Osteoblast (primary cell): ENCODE measurements around the gene OSBPL2. TPM values are rescaled to one million over a fixed set of nuclear protein-coding genes. Genes with fewer than 3 reads are reported as not detected.

Experiments used
- DNase-seq: peaks from one replicate; pipeline ENCODE4 v3.0.0; 2011; ENCODE audit warnings: low spot score, mixed read lengths; ENCODE audit not compliant: insufficient read length; ENCODE audit errors: missing footprints
- H2AFZ ChIP-seq: 2 replicates; pipeline ENCODE4 v1.6.0; 2011; ENCODE audit warnings: mild to moderate bottlenecking, low read length
- H3K27ac ChIP-seq: 2 replicates; pipeline ENCODE4 v1.5.1; 2011; ENCODE audit warnings: mild to moderate bottlenecking, low read depth, low read length, moderate library complexity
- H3K27me3 ChIP-seq: 2 replicates; pipeline ENCODE4 v1.6.0; 2012; ENCODE audit warnings: mild to moderate bottlenecking, control low read depth, inconsistent platforms, low read length, moderate library complexity; ENCODE audit not compliant: insufficient read depth
- H3K36me3 ChIP-seq: 2 replicates; pipeline ENCODE4 v1.5.1; 2011; ENCODE audit warnings: mild to moderate bottlenecking, low read length, control low read depth, moderate library complexity; ENCODE audit not compliant: insufficient read depth
- H3K4me1 ChIP-seq: 2 replicates; pipeline ENCODE4 v1.5.1; 2011; ENCODE audit warnings: mild to moderate bottlenecking, low read length, control low read depth, moderate library complexity; ENCODE audit not compliant: insufficient read depth
- H3K4me2 ChIP-seq: 2 replicates; pipeline ENCODE4 v1.6.0; 2011; ENCODE audit warnings: mild to moderate bottlenecking, low read length; ENCODE audit not compliant: insufficient read depth
- H3K4me3 ChIP-seq: fragments of 200-600 bp; sonication (generic); 3 replicates; pipeline ENCODE4 v1.5.1; 2012; ENCODE audit warnings: mild to moderate bottlenecking, low read length, inconsistent platforms; ENCODE audit not compliant: insufficient read depth
- H3K79me2 ChIP-seq: 2 replicates; pipeline ENCODE4 v1.6.0; 2012; ENCODE audit warnings: mild to moderate bottlenecking, low read length, control low read depth, inconsistent platforms; ENCODE audit not compliant: insufficient read depth
- H3K9me3 ChIP-seq: 2 replicates; pipeline ENCODE4 v1.5.1; 2011; ENCODE audit warnings: low read depth, low read length, control low read depth
- H4K20me1 ChIP-seq: 2 replicates; pipeline ENCODE4 v1.6.0; 2012; ENCODE audit warnings: mild to moderate bottlenecking, low read length, control low read depth; ENCODE audit not compliant: insufficient read depth
- total RNA-seq: library from RNA; depleted of rRNA; stranded (reverse); fragments of >200 nt; gene quantifications from 2 replicates; pipeline ENCODE4 v1.2.3, GENCODE V29; 2012
- TF ChIP-seq, protein P1 (sequence below): IDR thresholded peaks from 2 replicates; pipeline ENCODE4 v1.5.1; 2011; ENCODE audit warnings: mild to moderate bottlenecking, low read depth, low read length, moderate library complexity; ENCODE audit errors: extremely low read depth

The OSBPL2 gene
- total RNA-seq, 1 donor: 35.8 TPM

DNA sequence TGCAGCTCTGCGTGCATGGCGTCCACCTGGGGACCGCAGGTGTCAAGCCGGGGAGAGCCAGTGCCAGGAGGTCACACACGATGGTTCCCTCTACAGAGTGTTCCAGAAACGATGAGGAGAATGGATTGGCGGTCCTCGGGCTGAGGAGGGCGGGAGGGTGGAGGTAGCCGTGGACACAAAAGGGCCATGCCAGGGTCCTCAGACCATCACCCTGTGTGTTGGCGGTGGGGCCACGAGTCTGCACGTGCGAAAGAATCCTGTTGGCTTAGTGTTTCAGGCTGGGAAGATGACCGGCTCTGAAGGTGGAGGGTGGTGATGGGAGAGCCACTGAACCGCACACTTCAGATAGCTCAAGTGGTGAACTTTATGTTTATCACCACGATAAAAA is 31.9 kb upstream of the OSBPL2 start:
- Histone ChIP-seq H3K36me3 (peaks cover 6% of the 10 kb centered on the region), H3K4me3 (no peak overlapping the region), H2AFZ (no peak overlapping the region), H3K27me3 (peaks cover 9% of the 10 kb centered on the region), H3K4me1 (peaks cover 21% of the 10 kb centered on the region), H3K4me2 (no peak overlapping the region), H3K9me3 (no peaks in the 10 kb centered on the region), H3K27ac (no peak overlapping the region), H4K20me1 (peaks cover 31% of the 10 kb centered on the region), H3K79me2 (no peaks in the 10 kb centered on the region)
- TF ChIP-seq, protein P1, sequence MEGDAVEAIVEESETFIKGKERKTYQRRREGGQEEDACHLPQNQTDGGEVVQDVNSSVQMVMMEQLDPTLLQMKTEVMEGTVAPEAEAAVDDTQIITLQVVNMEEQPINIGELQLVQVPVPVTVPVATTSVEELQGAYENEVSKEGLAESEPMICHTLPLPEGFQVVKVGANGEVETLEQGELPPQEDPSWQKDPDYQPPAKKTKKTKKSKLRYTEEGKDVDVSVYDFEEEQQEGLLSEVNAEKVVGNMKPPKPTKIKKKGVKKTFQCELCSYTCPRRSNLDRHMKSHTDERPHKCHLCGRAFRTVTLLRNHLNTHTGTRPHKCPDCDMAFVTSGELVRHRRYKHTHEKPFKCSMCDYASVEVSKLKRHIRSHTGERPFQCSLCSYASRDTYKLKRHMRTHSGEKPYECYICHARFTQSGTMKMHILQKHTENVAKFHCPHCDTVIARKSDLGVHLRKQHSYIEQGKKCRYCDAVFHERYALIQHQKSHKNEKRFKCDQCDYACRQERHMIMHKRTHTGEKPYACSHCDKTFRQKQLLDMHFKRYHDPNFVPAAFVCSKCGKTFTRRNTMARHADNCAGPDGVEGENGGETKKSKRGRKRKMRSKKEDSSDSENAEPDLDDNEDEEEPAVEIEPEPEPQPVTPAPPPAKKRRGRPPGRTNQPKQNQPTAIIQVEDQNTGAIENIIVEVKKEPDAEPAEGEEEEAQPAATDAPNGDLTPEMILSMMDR: no peak
- DNase-seq: peak; percentile 42

DNA sequence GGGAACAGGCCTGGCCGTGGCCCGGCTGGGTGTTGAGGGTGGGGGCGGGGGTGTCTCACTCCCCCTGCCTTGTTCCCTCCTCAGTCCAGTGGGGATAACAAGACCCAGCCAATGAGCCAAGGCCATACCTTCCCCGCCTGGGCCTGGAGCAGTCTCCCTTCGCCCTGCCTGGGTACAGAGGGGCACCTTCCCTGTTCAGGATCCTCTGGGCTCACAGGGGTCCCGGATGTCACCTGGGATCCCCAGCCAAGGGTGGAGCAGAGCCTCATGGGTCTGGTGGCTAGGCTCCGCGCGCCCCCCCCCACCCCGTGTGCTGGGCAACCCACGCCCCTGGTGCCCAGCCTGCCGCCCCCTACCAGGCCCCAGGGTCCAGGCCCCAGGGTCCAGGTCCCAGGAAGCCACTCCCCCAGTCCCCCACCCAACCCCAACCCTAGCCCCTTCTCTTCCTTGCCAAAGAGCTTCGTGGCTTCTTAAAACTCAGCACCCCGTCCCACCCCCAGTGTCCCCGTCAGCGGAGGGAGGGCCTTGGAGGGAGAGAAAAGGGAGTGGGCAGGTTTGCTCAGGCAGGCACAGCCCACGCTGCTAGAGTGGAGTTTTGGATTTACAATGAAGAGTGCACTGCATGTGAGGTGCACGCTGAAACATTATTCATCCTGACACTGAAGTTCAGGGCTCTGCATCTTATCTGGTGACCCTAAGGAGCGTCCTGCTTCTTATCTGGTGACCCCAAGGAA is 30.1 kb upstream of the OSBPL2 start:
- TF ChIP-seq, protein P1: no peak

GRCh38 chr20:62208795-62209755 is 29.2 kb upstream of the OSBPL2 start:
- no peak overlapping the region for H3K4me2 ChIP-seq
- no peaks in the 10 kb centered on the region for H3K9me3 ChIP-seq
- peaks cover 17% of the 10 kb centered on the region for H4K20me1 ChIP-seq
- H3K4me1 ChIP-seq: peaks cover 6% of the 10 kb centered on the region
- H3K79me2 ChIP-seq: no peaks in the 10 kb centered on the region
- TF ChIP-seq, protein P1: peak; percentile 5
- no peak overlapping the region for H2AFZ ChIP-seq
- no peak overlapping the region for H3K27ac ChIP-seq
- no peaks in the 10 kb centered on the region for H3K36me3 ChIP-seq
- peak; percentile 93 for DNase-seq
- H3K4me3 ChIP-seq: no peak overlapping the region
- H3K27me3 ChIP-seq: peaks cover 14% of the 10 kb centered on the region

More for the DNA sequence above, 30.1 kb upstream of the OSBPL2 start:
- Histone ChIP-seq H3K9me3 (no peaks in the 10 kb centered on the region), H3K27me3 (peaks cover 13% of the 10 kb centered on the region), H2AFZ (no peak overlapping the region), H3K36me3 (no peaks in the 10 kb centered on the region), H3K4me1 (peaks cover 6% of the 10 kb centered on the region), H3K27ac (no peak overlapping the region), H4K20me1 (peaks cover 21% of the 10 kb centered on the region), H3K4me3 (no peak overlapping the region), H3K4me2 (no peak overlapping the region), H3K79me2 (no peaks in the 10 kb centered on the region)
- DNase-seq: peak; percentile 78
